Esophagus squamous epithelium (tissue), 4 donors: ENCODE data around the gene LYZL1.
"Not testable (repeated sequence)": the region's sequence is repeated elsewhere in the genome, so short reads cannot be mapped to it uniquely, and the experiment has no call there.

ENCODE experiments used
- POLR2A ChIP-seq, 4 donors: fragments of 450-650 bp; IDR thresholded peaks; one replicate each; pipeline ENCODE4 v1.6.1; 2017; ENCODE audit warnings: antibody characterized with exemption in 4 of 4, mild to moderate bottlenecking in 4 of 4, moderate library complexity in 3 of 4
- TF ChIP-seq, protein P1 (sequence below), 6 experiments: fragments of 450-650 bp in 4 of 6; fragments of 200-600 bp in 2 of 6; sonication (generic) in 2 of 6; IDR thresholded peaks; one replicate each; pipeline ENCODE4 v1.5.1; 2016 to 2019; ENCODE audit warnings: antibody characterized with exemption in 6 of 6, mild to moderate bottlenecking in 4 of 6, moderate library complexity in 4 of 6

DNA sequence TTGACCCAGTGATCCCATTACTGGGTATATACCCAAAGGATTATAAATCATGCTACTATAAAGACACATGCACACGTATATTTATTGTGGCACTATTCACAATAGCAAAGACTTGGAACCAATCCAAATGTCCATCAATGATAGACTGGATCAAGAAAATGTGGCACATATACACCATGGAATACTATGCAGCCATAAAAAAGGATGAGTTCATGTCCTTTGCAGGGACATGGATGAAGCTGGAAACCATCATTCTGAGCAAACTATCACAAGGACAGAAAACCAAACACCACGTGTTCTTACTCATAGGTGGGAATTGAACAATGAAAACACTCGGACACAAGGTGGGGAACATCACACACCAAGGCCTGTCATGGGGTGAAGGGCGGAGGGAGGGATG, 48.7 kb downstream of the LYZL1 start:
- TF ChIP-seq, protein P1, sequence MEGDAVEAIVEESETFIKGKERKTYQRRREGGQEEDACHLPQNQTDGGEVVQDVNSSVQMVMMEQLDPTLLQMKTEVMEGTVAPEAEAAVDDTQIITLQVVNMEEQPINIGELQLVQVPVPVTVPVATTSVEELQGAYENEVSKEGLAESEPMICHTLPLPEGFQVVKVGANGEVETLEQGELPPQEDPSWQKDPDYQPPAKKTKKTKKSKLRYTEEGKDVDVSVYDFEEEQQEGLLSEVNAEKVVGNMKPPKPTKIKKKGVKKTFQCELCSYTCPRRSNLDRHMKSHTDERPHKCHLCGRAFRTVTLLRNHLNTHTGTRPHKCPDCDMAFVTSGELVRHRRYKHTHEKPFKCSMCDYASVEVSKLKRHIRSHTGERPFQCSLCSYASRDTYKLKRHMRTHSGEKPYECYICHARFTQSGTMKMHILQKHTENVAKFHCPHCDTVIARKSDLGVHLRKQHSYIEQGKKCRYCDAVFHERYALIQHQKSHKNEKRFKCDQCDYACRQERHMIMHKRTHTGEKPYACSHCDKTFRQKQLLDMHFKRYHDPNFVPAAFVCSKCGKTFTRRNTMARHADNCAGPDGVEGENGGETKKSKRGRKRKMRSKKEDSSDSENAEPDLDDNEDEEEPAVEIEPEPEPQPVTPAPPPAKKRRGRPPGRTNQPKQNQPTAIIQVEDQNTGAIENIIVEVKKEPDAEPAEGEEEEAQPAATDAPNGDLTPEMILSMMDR (IDR thresholded peaks at IDR 0.05) = not testable (repeated sequence)
- TF ChIP-seq POLR2A (IDR thresholded peaks at IDR 0.05) = not testable (repeated sequence)
